ENCODE results near the gene ERP44.
A peak's percentile ranks its signal among the peaks of the same experiment; 100 is the strongest.

The ERP44 gene

GRCh38 chr9:100014846-100015245, 84.0 kb downstream of the ERP44 start:
- H3K36me3 ChIP-seq = peaks cover 26 to 40% (median 32%) of the 10 kb centered on the region in 3 donors
- intact Hi-C loops (cut with DNase I; ENCODE audit: low total_unique reads) = loop anchor here (10.0 kb wide), 2 partner anchors 210 to 850 kb away; no protein-coding TSS in a partner anchor
- no peak overlapping the region for H3K4me3 ChIP-seq
- TF ChIP-seq, protein P1, sequence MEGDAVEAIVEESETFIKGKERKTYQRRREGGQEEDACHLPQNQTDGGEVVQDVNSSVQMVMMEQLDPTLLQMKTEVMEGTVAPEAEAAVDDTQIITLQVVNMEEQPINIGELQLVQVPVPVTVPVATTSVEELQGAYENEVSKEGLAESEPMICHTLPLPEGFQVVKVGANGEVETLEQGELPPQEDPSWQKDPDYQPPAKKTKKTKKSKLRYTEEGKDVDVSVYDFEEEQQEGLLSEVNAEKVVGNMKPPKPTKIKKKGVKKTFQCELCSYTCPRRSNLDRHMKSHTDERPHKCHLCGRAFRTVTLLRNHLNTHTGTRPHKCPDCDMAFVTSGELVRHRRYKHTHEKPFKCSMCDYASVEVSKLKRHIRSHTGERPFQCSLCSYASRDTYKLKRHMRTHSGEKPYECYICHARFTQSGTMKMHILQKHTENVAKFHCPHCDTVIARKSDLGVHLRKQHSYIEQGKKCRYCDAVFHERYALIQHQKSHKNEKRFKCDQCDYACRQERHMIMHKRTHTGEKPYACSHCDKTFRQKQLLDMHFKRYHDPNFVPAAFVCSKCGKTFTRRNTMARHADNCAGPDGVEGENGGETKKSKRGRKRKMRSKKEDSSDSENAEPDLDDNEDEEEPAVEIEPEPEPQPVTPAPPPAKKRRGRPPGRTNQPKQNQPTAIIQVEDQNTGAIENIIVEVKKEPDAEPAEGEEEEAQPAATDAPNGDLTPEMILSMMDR (IDR thresholded peaks at IDR 0.05) = no peak
- no peaks in the 10 kb centered on the region for H3K4me1 ChIP-seq
- no peaks in the 10 kb centered on the region for H3K27me3 ChIP-seq
- H3K9me3 ChIP-seq = peaks cover 0 to 6% (median 0%) of the 10 kb centered on the region in 3 donors
- no peak overlapping the region for H3K27ac ChIP-seq
- no peak for DNase-seq

GRCh38 chr9:100013573-100013972, 85.2 kb downstream of the ERP44 start:
- Histone ChIP-seq H3K9me3 (peaks cover 0 to 6% (median 0%) of the 10 kb centered on the region in 3 donors), H3K4me3 (no peak overlapping the region), H3K4me1 (no peaks in the 10 kb centered on the region), H3K36me3 (peaks cover 26 to 40% (median 32%) of the 10 kb centered on the region in 3 donors), H3K27me3 (no peaks in the 10 kb centered on the region), H3K27ac (no peak overlapping the region)
- intact Hi-C loops (cut with DNase I; ENCODE audit: low total_unique reads) = loop anchor here (10.0 kb wide), 2 partner anchors 209 to 849 kb away; no protein-coding TSS in a partner anchor
- TF ChIP-seq, protein P1 (IDR thresholded peaks at IDR 0.05) = no peak
- DNase-seq = no peak

DNA sequence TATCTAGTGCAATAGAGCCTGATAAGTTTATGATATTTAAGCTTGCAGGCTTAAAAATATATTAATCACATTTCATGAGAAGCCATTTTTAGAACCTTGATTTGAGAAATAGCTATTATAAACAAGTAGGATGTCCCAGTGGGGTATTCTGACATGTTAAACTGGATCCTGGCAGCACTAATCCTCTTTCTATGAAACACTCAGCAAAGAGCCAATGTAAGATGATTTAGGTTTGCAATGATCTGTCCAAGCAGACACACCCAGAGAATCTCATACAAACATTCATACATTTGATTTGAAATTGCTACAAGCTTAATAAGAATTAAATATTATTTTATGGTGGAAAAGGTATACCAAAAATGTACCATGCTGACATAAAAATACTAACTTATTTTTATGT, 86.5 kb downstream of the ERP44 start:
- intact Hi-C loops (cut with DNase I; ENCODE audit: low total_unique reads) = loop anchor here (10.0 kb wide), 2 partner anchors 207 to 847 kb away; no protein-coding TSS in a partner anchor

DNA sequence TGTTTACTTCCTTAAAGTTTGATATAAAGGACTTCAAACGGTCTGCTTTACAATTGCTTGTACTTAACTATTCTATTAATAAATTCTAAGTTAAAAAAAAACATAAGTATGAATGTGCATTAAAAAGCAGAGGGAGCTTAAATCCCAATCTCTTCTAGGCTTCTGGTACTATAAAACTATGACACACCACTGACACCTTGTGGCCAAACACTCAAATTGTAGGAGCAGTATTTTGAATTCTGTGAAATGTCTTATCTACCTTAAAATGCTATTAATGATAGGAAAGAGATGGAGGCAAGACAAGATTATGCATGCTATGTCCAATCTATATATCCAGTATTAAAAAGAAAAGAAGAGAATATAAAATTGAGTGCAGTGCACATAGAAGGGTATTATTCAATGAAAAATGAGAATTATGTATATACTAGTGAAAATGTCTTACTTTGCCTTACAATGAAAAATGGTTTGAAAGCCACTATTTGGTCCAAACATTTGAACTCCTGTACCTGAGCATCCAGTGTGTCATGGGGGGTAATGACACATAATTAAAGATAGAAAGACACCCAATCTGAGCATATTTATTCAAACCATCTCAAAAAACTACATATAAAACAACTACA, 87.6 kb downstream of the ERP44 start:
- H3K36me3 ChIP-seq = peaks cover 13 to 26% (median 24%) of the 10 kb centered on the region in 3 donors
- no peak overlapping the region for H3K4me3 ChIP-seq
- TF ChIP-seq, protein P1 (IDR thresholded peaks at IDR 0.05) = peak; percentile 26 to 32
- intact Hi-C loops (cut with DNase I; ENCODE audit: low total_unique reads) = loop anchor here (10.0 kb wide), 2 partner anchors 206 to 846 kb away; no protein-coding TSS in a partner anchor
- no peaks in the 10 kb centered on the region for H3K27me3 ChIP-seq
- peaks cover 0 to 6% (median 0%) of the 10 kb centered on the region in 3 donors for H3K9me3 ChIP-seq
- DNase-seq = no peak
- no peaks in the 10 kb centered on the region for H3K4me1 ChIP-seq
- no peak overlapping the region for H3K27ac ChIP-seq

More for the DNA sequence above, 86.5 kb downstream of the ERP44 start:
- H3K36me3 ChIP-seq = peaks cover 23 to 34% (median 27%) of the 10 kb centered on the region in 3 donors
- H3K4me3 ChIP-seq = no peak overlapping the region
- H3K27ac ChIP-seq = no peak overlapping the region
- H3K27me3 ChIP-seq = no peaks in the 10 kb centered on the region
- TF ChIP-seq, protein P1 (IDR thresholded peaks at IDR 0.05) = no peak
- H3K9me3 ChIP-seq = peaks cover 0 to 6% (median 0%) of the 10 kb centered on the region in 3 donors
- H3K4me1 ChIP-seq = no peaks in the 10 kb centered on the region
- no peak for DNase-seq

GRCh38 chr9:99999797-100000196, 99.0 kb downstream of the ERP44 start:
- Histone ChIP-seq H3K27me3 (no peaks in the 10 kb centered on the region), H3K36me3 (peaks cover 18 to 29% (median 21%) of the 10 kb centered on the region in 3 donors), H3K4me3 (no peak overlapping the region), H3K27ac (no peak overlapping the region), H3K4me1 (no peaks in the 10 kb centered on the region), H3K9me3 (peaks cover 0 to 5% (median 0%) of the 10 kb centered on the region in 3 donors)
- TF ChIP-seq, protein P1 (IDR thresholded peaks at IDR 0.05) = no peak
- intact Hi-C loops (cut with DNase I; ENCODE audit: low total_unique reads) = no loop called here
- DNase-seq = no peak

Measured in tibial artery (tissue), 4 donors.